ENCODE measurements around the gene LGALS9C.
"Not testable (repeated sequence)": the region's sequence is repeated elsewhere in the genome, so short reads cannot be mapped to it uniquely, and the experiment has no call there.

- TF ChIP-seq POLR2A (IDR thresholded peaks at IDR 0.05): not testable (repeated sequence)
- TF ChIP-seq, protein P1, sequence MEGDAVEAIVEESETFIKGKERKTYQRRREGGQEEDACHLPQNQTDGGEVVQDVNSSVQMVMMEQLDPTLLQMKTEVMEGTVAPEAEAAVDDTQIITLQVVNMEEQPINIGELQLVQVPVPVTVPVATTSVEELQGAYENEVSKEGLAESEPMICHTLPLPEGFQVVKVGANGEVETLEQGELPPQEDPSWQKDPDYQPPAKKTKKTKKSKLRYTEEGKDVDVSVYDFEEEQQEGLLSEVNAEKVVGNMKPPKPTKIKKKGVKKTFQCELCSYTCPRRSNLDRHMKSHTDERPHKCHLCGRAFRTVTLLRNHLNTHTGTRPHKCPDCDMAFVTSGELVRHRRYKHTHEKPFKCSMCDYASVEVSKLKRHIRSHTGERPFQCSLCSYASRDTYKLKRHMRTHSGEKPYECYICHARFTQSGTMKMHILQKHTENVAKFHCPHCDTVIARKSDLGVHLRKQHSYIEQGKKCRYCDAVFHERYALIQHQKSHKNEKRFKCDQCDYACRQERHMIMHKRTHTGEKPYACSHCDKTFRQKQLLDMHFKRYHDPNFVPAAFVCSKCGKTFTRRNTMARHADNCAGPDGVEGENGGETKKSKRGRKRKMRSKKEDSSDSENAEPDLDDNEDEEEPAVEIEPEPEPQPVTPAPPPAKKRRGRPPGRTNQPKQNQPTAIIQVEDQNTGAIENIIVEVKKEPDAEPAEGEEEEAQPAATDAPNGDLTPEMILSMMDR (IDR thresholded peaks at IDR 0.05): not testable (repeated sequence)
Observed at GRCh38 chr17:18528435-18528834, 51.8 kb downstream of the LGALS9C start.
